ENCODE data around the gene HOXC5. TPM values are rescaled to one million over a fixed set of nuclear protein-coding genes. Genes with fewer than 3 reads are reported as not detected.
A peak's percentile ranks its signal among the peaks of the same experiment; 100 is the strongest.

HOXC5 gene
- polyA plus RNA-seq, 2 donors = 0.41 to 0.96 TPM

DNA sequence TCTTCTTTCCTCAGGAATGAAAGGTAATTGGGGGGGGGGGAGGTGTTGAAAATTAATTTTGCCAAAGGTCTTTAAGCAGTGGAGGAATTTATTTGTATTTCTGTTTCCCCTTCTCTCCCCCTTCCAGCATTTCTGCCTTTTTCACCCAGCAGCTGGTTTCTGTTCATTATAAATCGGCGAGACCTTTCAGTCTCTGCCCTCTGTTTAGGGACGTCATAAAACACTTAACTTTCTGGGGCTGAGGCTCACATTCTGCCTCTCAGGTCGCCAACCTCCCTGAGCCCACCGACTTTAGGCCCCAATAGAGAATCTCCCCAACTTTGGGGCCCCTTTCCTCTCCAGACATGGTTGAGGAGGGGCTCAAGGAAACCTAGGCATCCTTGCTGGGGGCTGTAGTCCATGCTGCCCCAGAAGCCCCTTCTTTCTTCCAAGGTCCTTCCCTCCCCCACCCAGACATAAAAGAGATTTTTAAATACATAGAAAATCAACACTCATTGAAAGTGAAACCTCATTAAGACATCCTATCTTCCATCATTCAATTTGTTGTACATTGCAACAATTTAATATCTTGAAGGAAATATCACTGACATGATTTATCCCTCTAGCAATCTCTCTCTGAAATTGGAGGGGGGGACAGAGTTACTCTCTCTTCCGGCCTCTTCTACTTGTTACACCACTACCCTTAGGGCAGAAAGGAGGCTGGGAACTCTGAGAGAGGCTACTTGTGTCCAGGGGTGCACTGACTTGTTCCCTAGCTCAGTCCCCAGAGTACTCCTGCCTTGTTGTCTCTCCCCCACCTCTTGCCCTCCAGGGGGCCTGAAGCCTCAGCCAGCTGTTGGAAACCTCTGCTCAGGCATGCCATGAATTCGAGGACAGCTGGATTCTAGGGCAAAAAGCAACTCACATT lies 7.1 kb upstream of the HOXC5 start:
- no peak overlapping the region for H3K4me3 ChIP-seq (ENCODE audit: low read depth in 1 of 2, low read length in 2 of 2)
- H3K27me3 ChIP-seq (ENCODE audit: control insufficient read depth in 1 of 2, insufficient read depth in 2 of 2, low read length in 2 of 2) = peaks cover 0 to 5% of the 10 kb centered on the region in 2 donors
- no peak overlapping the region for H3K27ac ChIP-seq (ENCODE audit: low read depth in 2 of 2, low read length in 1 of 2)
- H3K36me3 ChIP-seq (ENCODE audit: control insufficient read depth in 2 of 2, insufficient read depth in 2 of 2, low read length in 1 of 2) = no peaks in the 10 kb centered on the region
- 45 to 60% methylated on average over 7 of the region's 7 CpGs for WGBS, 2 donors
- no peaks in the 10 kb centered on the region for H3K4me1 ChIP-seq (ENCODE audit: control insufficient read depth in 2 of 2, insufficient read depth in 2 of 2, low read length in 1 of 2)
- no peaks in the 10 kb centered on the region for H3K9me3 ChIP-seq (ENCODE audit: control insufficient read depth in 2 of 2, insufficient read depth in 1 of 2, low read depth in 1 of 2, low read length in 1 of 2)

DNA sequence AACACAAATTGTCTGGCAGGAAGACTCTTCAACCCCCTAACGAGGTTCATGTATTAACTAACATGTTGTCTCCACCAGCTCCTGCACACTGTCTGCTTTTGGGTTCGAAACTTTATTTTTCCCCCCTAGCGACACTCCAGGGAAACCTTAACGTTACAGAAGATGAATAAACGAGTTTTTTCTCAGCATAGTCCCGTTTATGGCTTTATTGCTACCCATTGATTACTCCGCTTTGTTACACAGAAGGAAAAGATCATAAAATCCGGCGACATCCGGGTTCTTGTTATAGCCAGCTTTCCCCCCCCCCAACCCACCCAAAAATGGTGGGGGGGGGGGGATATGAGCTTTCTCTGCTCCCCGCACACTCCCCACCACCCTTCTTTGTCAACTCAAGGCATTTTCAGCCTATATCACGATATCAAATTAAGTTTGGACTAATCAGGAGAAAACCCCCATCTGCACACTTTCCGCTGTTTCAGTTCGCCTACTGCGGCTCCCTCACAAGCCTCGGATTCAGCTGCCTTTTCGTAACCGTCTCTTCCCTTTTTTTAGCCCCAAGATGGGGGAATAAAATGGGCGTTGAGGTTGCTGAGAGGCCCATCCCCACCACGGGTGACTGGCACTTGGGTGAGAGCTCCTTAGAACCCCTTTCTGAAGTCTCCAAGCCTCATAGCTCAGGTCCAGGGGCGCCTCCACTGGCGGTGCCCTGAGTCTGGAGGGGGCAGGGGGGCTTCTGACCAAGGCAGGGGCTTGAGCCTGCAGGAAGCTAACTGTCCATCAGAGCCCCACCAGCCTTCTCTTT lies 6.0 kb upstream of the HOXC5 start:
- Histone ChIP-seq H3K27me3 (ENCODE audit: control insufficient read depth in 1 of 2, insufficient read depth in 2 of 2, low read length in 2 of 2) (peaks cover 0 to 5% of the 10 kb centered on the region in 2 donors), H3K9me3 (ENCODE audit: control insufficient read depth in 2 of 2, insufficient read depth in 1 of 2, low read depth in 1 of 2, low read length in 1 of 2) (no peaks in the 10 kb centered on the region), H3K27ac (ENCODE audit: low read depth in 2 of 2, low read length in 1 of 2) (no peak overlapping the region), H3K4me1 (ENCODE audit: control insufficient read depth in 2 of 2, insufficient read depth in 2 of 2, low read length in 1 of 2) (no peaks in the 10 kb centered on the region), H3K4me3 (ENCODE audit: low read depth in 1 of 2, low read length in 2 of 2) (no peak overlapping the region), H3K36me3 (ENCODE audit: control insufficient read depth in 2 of 2, insufficient read depth in 2 of 2, low read length in 1 of 2) (no peaks in the 10 kb centered on the region)
- WGBS, 2 donors = 35 to 52% methylated on average over 22 of the region's 22 CpGs

DNA sequence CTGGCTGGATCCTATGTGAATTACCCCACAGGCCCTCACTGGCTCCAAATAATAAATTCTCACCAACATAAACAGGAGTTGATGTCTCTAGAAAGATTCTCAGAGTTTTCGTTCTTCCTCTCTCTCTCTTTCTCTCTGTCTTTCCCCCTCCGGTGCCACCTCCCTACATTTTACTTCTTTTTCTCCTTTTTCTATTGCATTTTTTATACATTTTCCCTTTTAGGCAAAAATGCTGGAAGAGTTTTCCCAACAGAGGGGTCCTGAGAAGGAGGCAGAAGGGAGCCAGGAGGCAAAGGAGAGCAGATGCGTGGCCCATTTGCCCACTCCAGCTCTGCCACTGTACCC lies 5.4 kb upstream of the HOXC5 start:
- H3K27ac ChIP-seq (ENCODE audit: low read depth in 2 of 2, low read length in 1 of 2) = no peak overlapping the region
- H3K36me3 ChIP-seq (ENCODE audit: control insufficient read depth in 2 of 2, insufficient read depth in 2 of 2, low read length in 1 of 2) = no peaks in the 10 kb centered on the region
- peaks cover 0 to 5% of the 10 kb centered on the region in 2 donors for H3K27me3 ChIP-seq (ENCODE audit: control insufficient read depth in 1 of 2, insufficient read depth in 2 of 2, low read length in 2 of 2)
- no peak overlapping the region for H3K4me3 ChIP-seq (ENCODE audit: low read depth in 1 of 2, low read length in 2 of 2)
- H3K9me3 ChIP-seq (ENCODE audit: control insufficient read depth in 2 of 2, insufficient read depth in 1 of 2, low read depth in 1 of 2, low read length in 1 of 2) = no peaks in the 10 kb centered on the region
- WGBS, 2 donors = 63 to 73% methylated on average over 3 of the region's 3 CpGs
- peaks cover 0 to 3% of the 10 kb centered on the region in 2 donors for H3K4me1 ChIP-seq (ENCODE audit: control insufficient read depth in 2 of 2, insufficient read depth in 2 of 2, low read length in 1 of 2)

DNA sequence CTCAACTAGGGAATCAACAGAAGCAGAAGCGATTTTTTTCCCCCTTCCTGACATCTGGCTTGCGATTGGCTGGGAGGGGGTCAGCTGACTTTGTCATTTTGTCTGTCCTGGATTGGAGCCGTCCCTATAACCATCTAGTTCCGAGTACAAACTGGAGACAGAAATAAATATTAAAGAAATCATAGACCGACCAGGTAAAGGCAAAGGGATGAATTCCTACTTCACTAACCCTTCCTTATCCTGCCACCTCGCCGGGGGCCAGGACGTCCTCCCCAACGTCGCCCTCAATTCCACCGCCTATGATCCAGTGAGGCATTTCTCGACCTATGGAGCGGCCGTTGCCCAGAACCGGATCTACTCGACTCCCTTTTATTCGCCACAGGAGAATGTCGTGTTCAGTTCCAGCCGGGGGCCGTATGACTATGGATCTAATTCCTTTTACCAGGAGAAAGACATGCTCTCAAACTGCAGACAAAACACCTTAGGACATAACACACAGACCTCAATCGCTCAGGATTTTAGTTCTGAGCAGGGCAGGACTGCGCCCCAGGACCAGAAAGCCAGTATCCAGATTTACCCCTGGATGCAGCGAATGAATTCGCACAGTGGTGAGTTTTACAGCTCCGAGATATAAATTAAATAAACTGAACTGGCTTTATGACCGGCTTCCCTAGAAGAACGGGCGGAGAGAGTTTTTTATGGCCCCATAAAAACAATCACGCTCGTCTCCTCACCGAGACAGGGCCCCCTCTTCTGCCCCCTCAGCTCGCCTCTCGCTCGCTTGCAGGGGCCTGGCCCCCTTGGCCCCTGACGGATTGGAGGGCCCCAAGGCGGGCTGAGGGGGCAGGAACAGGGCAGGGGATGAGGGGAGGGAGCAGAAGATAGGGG lies 4.3 kb upstream of the HOXC5 start, which contains the start of gene HOXC6:
TSS of gene HOXC6 (plus strand) at position 127 of the 888 bp plus-strand sequence. CDS start at position 209, 82 bp downstream.
- peak within 1 kb of the TSS; percentile 41 to 54 for H3K27ac ChIP-seq (ENCODE audit: low read depth in 2 of 2, low read length in 1 of 2)

DNA sequence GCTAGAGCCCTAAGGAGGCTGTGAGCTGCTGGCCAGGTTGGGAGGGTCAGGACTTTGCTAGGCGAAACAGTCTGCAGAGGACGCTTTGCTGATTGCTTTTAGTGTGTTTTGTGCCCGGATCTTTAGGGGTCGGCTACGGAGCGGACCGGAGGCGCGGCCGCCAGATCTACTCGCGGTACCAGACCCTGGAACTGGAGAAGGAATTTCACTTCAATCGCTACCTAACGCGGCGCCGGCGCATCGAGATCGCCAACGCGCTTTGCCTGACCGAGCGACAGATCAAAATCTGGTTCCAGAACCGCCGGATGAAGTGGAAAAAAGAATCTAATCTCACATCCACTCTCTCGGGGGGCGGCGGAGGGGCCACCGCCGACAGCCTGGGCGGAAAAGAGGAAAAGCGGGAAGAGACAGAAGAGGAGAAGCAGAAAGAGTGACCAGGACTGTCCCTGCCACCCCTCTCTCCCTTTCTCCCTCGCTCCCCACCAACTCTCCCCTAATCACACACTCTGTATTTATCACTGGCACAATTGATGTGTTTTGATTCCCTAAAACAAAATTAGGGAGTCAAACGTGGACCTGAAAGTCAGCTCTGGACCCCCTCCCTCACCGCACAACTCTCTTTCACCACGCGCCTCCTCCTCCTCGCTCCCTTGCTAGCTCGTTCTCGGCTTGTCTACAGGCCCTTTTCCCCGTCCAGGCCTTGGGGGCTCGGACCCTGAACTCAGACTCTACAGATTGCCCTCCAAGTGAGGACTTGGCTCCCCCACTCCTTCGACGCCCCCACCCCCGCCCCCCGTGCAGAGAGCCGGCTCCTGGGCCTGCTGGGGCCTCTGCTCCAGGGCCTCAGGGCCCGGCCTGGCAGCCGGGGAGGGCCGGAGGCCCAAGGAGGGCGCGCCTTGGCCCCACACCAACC lies 3.1 kb upstream of the HOXC5 start:
- peak overlapping the region in 1 of 2 donors; percentile 30 for H3K27ac ChIP-seq (ENCODE audit: low read depth in 2 of 2, low read length in 1 of 2)
- peaks cover 0 to 3% of the 10 kb centered on the region in 2 donors for H3K4me1 ChIP-seq (ENCODE audit: control insufficient read depth in 2 of 2, insufficient read depth in 2 of 2, low read length in 1 of 2)
- H3K9me3 ChIP-seq (ENCODE audit: control insufficient read depth in 2 of 2, insufficient read depth in 1 of 2, low read depth in 1 of 2, low read length in 1 of 2) = no peaks in the 10 kb centered on the region
- peaks cover 0 to 5% of the 10 kb centered on the region in 2 donors for H3K27me3 ChIP-seq (ENCODE audit: control insufficient read depth in 1 of 2, insufficient read depth in 2 of 2, low read length in 2 of 2)
- peak overlapping the region; percentile 33 to 55 for H3K4me3 ChIP-seq (ENCODE audit: low read depth in 1 of 2, low read length in 2 of 2)
- whole genome bisulfite sequencing, 2 donors = 36 to 42% methylated on average over 53 of the region's 53 CpGs
- H3K36me3 ChIP-seq (ENCODE audit: control insufficient read depth in 2 of 2, insufficient read depth in 2 of 2, low read length in 1 of 2) = no peaks in the 10 kb centered on the region

More for the DNA sequence above, 4.3 kb upstream of the HOXC5 start, which contains the start of gene HOXC6:
- Histone ChIP-seq H3K4me1 (ENCODE audit: control insufficient read depth in 2 of 2, insufficient read depth in 2 of 2, low read length in 1 of 2) (peaks cover 0 to 3% of the 10 kb centered on the region in 2 donors), H3K9me3 (ENCODE audit: control insufficient read depth in 2 of 2, insufficient read depth in 1 of 2, low read depth in 1 of 2, low read length in 1 of 2) (no peaks in the 10 kb centered on the region), H3K4me3 (ENCODE audit: low read depth in 1 of 2, low read length in 2 of 2) (peak within 1 kb of the TSS; percentile 44 to 55), H3K36me3 (ENCODE audit: control insufficient read depth in 2 of 2, insufficient read depth in 2 of 2, low read length in 1 of 2) (no peaks in the 10 kb centered on the region), H3K27me3 (ENCODE audit: control insufficient read depth in 1 of 2, insufficient read depth in 2 of 2, low read length in 2 of 2) (peaks cover 0 to 5% of the 10 kb centered on the region in 2 donors)
- WGBS, 2 donors = 6 to 8% methylated on average over 36 of the region's 36 CpGs

DNA sequence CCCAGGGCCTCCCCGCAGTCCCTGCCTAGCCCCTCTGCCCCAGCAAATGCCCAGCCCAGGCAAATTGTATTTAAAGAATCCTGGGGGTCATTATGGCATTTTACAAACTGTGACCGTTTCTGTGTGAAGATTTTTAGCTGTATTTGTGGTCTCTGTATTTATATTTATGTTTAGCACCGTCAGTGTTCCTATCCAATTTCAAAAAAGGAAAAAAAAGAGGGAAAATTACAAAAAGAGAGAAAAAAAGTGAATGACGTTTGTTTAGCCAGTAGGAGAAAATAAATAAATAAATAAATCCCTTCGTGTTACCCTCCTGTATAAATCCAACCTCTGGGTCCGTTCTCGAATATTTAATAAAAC lies 2.4 kb upstream of the HOXC5 start:
- 57 to 62% methylated on average over 7 of the region's 7 CpGs for WGBS, 2 donors
- Histone ChIP-seq H3K36me3 (ENCODE audit: control insufficient read depth in 2 of 2, insufficient read depth in 2 of 2, low read length in 1 of 2) (no peaks in the 10 kb centered on the region), H3K27ac (ENCODE audit: low read depth in 2 of 2, low read length in 1 of 2) (no peak overlapping the region), H3K4me1 (ENCODE audit: control insufficient read depth in 2 of 2, insufficient read depth in 2 of 2, low read length in 1 of 2) (peaks cover 0 to 3% of the 10 kb centered on the region in 2 donors), H3K4me3 (ENCODE audit: low read depth in 1 of 2, low read length in 2 of 2) (no peak overlapping the region), H3K9me3 (ENCODE audit: control insufficient read depth in 2 of 2, insufficient read depth in 1 of 2, low read depth in 1 of 2, low read length in 1 of 2) (no peaks in the 10 kb centered on the region), H3K27me3 (ENCODE audit: control insufficient read depth in 1 of 2, insufficient read depth in 2 of 2, low read length in 2 of 2) (peaks cover 0 to 5% of the 10 kb centered on the region in 2 donors)

DNA sequence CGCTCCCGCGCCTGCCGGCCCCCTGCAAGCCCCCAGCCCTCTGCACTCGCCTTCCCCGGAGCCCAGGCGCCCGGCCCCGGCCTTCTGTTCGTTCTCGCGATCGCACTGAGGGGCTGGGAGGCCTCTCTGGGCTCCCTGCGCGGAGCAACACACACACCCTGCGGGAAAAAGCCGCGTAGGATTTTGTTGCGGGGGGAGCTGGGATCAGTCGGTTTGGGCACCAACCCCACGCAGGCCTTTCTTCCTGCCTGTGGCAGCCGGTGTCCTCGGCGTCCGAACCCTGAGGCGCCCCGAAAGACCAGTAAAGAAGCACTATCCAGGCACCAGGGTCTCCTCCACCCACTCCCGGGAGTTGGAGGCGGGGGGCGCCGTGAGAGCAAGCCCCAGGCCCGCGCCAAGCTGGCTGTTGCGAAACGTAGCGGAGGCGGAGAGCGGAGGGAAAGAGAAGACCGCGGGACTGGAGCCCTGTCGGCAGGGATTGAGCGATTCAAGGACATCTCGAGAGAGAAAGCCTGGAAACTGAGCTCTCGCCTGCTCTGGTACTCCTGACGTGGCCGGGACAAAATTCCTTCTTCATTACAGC lies 1.9 kb upstream of the HOXC5 start:
- Histone ChIP-seq H3K27me3 (ENCODE audit: control insufficient read depth in 1 of 2, insufficient read depth in 2 of 2, low read length in 2 of 2) (peaks cover 0 to 5% of the 10 kb centered on the region in 2 donors), H3K4me1 (ENCODE audit: control insufficient read depth in 2 of 2, insufficient read depth in 2 of 2, low read length in 1 of 2) (peaks cover 0 to 8% of the 10 kb centered on the region in 2 donors), H3K36me3 (ENCODE audit: control insufficient read depth in 2 of 2, insufficient read depth in 2 of 2, low read length in 1 of 2) (no peaks in the 10 kb centered on the region), H3K9me3 (ENCODE audit: control insufficient read depth in 2 of 2, insufficient read depth in 1 of 2, low read depth in 1 of 2, low read length in 1 of 2) (no peaks in the 10 kb centered on the region), H3K27ac (ENCODE audit: low read depth in 2 of 2, low read length in 1 of 2) (no peak overlapping the region), H3K4me3 (ENCODE audit: low read depth in 1 of 2, low read length in 2 of 2) (no peak overlapping the region)
- 26 to 50% methylated on average over 46 of the region's 46 CpGs for WGBS, 2 donors

DNA sequence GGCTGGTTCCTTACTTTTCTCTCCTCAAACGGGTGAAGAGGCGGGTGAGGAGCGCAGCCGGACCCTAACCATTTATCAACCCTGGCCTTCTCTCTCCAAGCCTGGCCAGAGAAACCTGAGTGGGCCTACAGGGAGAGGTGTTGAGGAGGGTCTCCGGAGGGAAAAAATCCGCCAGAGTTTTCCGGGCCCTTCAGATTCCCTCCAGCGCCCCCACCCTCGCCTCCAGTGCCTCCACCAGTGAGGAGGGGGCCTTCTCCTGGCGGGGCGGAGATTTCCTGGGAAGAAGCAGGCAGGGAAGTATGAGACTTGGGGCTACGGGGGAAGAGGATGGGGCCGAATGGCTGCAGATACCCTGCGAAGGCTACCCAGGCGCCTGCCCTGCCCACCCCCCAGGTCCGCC lies 1.4 kb upstream of the HOXC5 start:
- Histone ChIP-seq H3K4me1 (ENCODE audit: control insufficient read depth in 2 of 2, insufficient read depth in 2 of 2, low read length in 1 of 2) (peaks cover 0 to 8% of the 10 kb centered on the region in 2 donors), H3K4me3 (ENCODE audit: low read depth in 1 of 2, low read length in 2 of 2) (no peak overlapping the region)

More for the DNA sequence above, 1.4 kb upstream of the HOXC5 start:
- H3K36me3 ChIP-seq (ENCODE audit: control insufficient read depth in 2 of 2, insufficient read depth in 2 of 2, low read length in 1 of 2) = no peaks in the 10 kb centered on the region
- 69 to 79% methylated on average over 16 of the region's 16 CpGs for WGBS, 2 donors
- H3K27me3 ChIP-seq (ENCODE audit: control insufficient read depth in 1 of 2, insufficient read depth in 2 of 2, low read length in 2 of 2) = peaks cover 0 to 5% of the 10 kb centered on the region in 2 donors
- H3K27ac ChIP-seq (ENCODE audit: low read depth in 2 of 2, low read length in 1 of 2) = no peak overlapping the region
- no peaks in the 10 kb centered on the region for H3K9me3 ChIP-seq (ENCODE audit: control insufficient read depth in 2 of 2, insufficient read depth in 1 of 2, low read depth in 1 of 2, low read length in 1 of 2)

Measured in esophagus (tissue), 2 donors.